HS-27A (cell line): ENCODE data around the gene VPS54.
"Not testable (repeated sequence)": the region's sequence is repeated elsewhere in the genome, so short reads cannot be mapped to it uniquely, and the experiment has no call there.

ENCODE experiments used
- DNase-seq: peaks from one replicate; pipeline ENCODE4 v3.0.0-alpha.2; 2012; ENCODE audit warnings: low read depth, missing footprints

Gene VPS54

GRCh38 chr2:63993130-63993584, 26.1 kb downstream of the VPS54 start:
- not testable (repeated sequence) for DNase-seq

- no peak for DNase-seq
Measured at GRCh38 chr2:63992061-63992685, 27.1 kb downstream of the VPS54 start.

GRCh38 chr2:63991173-63991999, 27.8 kb downstream of the VPS54 start:
- DNase-seq = not testable (repeated sequence)

- no peak for DNase-seq
Measured at GRCh38 chr2:63990072-63990471, 29.2 kb downstream of the VPS54 start.

- DNase-seq = not testable (repeated sequence)
Measured at GRCh38 chr2:63988842-63989436, 30.3 kb downstream of the VPS54 start.

- no peak for DNase-seq
Measured at GRCh38 chr2:63984606-63985359, 34.4 kb downstream of the VPS54 start.

GRCh38 chr2:63983986-63984605, 35.1 kb downstream of the VPS54 start:
- DNase-seq = no peak

GRCh38 chr2:63982335-63982734, 36.9 kb downstream of the VPS54 start:
- DNase-seq = no peak

- no peak for DNase-seq
Measured at GRCh38 chr2:63981702-63982103, 37.5 kb downstream of the VPS54 start.

- no peak for DNase-seq
Measured at GRCh38 chr2:63980794-63981193, 38.4 kb downstream of the VPS54 start.

GRCh38 chr2:63977904-63978303, 41.3 kb downstream of the VPS54 start:
- no peak for DNase-seq

GRCh38 chr2:63976125-63976510, 43.1 kb downstream of the VPS54 start:
- DNase-seq = no peak

GRCh38 chr2:63975437-63976124, 43.6 kb downstream of the VPS54 start:
- DNase-seq = no peak

- not testable (repeated sequence) for DNase-seq
Measured at GRCh38 chr2:63975036-63975435, 44.2 kb downstream of the VPS54 start.

GRCh38 chr2:63962186-63962585, 57.0 kb downstream of the VPS54 start:
- DNase-seq = no peak

GRCh38 chr2:63950414-63950813, 68.8 kb downstream of the VPS54 start:
- no peak for DNase-seq

GRCh38 chr2:63942788-63943187, 76.4 kb downstream of the VPS54 start:
- DNase-seq = no peak

- DNase-seq = not testable (repeated sequence)
Measured at GRCh38 chr2:63932104-63932503, 87.1 kb downstream of the VPS54 start.

- no peak for DNase-seq
Measured at GRCh38 chr2:63926815-63927214, 92.4 kb downstream of the VPS54 start.

GRCh38 chr2:63914311-63914710, 104.9 kb downstream of the VPS54 start:
- DNase-seq = no peak

- no peak for DNase-seq
Measured at GRCh38 chr2:63903003-63903402, 116.2 kb downstream of the VPS54 start.
